Vein endothelial cell (primary cell): ENCODE measurements around the gene WDR20. TPM values are rescaled to one million over a fixed set of nuclear protein-coding genes. Genes with fewer than 3 reads are reported as not detected.

Experiments
- total RNA-seq: library from RNA; depleted of rRNA; stranded (reverse); fragments of >200 nt; gene quantifications from 2 replicates; pipeline ENCODE4 v1.2.3, GENCODE V29; 2012

WDR20 gene
- 14.3 and 15.4 TPM in 2 replicates for total RNA-seq

DNA sequence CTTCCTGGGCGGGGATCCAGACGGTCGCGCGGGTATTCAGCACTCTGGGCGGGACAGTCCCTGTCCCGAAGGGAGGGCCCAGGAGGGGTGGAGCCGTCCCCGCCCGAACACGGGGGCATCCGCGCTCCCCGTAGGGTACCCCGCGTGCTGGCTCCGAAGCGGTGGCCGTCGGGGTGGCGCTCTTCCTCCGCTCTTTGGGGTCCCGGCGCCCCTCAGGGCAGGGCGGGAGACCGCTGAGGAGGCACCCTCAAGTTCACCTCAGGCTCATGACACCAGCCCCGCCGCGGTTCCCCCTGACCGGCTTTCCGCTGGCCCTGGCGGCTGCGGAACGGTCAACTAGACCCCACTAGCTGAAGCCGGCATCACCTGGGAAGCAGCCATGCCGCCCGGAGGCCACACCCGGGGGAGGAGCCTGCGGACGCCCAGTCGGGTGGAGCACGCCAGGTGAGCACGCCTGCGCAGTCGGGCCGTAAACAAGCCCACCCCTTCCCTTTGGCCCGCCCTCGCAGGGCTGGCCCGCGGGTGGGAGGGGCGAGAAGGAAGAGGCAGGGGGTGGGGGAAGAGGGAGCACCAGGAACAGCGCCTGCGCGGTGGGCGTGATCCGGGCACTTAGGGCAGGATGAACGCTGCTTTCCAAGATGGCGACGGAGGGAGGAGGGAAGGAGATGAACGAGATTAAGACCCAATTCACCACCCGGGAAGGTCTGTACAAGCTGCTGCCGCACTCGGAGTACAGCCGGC is at the start of gene WDR20:
Gene WDR20, plus strand, starts transcription at position 612 of the 741 bp plus-strand sequence. Its CDS starts 27 bp downstream, at position 639.

Other genes starting within 250 kb of the WDR20 start
- gene DYNC1H1, start 175.3 kb upstream of the WDR20 start, total RNA-seq = 508 and 628 TPM in 2 replicates
- gene HSP90AA1, start 52.9 kb upstream of the WDR20 start, total RNA-seq = 281 and 385 TPM in 2 replicates
- 4.6 and 5.4 TPM in 2 replicates for gene MOK, start 165.3 kb downstream of the WDR20 start, total RNA-seq
- 8.0 and 9.5 TPM in 2 replicates for gene ZNF839, start 179.8 kb downstream of the WDR20 start, total RNA-seq
- gene CINP, start 223.0 kb downstream of the WDR20 start, total RNA-seq = 45.4 and 57.2 TPM in 2 replicates
- 14.4 and 19.0 TPM in 2 replicates for gene TECPR2, start 223.0 kb downstream of the WDR20 start, total RNA-seq